ENCODE measurements around the gene KLHDC9.

DNA sequence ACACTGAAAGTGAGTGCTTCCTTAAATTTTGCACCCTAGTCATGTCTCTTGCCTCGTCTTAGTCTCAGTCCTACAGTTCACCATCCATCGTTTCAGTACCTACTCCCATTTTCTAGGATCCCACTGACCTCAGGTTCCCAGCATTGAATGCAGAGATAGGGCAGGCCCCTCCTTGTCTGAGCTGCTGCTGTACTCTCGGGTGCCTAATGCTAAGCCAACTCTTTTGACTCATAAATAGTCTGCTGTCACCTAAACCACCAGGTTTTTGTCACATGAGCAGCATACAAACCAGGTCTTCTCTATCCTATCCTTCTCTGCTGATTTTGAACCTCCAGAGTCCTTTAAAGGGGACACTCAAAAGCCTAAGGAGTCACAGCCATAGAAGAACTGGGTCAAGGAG, 31.5 kb upstream of the KLHDC9 start:
- TF ChIP-seq, protein P1, sequence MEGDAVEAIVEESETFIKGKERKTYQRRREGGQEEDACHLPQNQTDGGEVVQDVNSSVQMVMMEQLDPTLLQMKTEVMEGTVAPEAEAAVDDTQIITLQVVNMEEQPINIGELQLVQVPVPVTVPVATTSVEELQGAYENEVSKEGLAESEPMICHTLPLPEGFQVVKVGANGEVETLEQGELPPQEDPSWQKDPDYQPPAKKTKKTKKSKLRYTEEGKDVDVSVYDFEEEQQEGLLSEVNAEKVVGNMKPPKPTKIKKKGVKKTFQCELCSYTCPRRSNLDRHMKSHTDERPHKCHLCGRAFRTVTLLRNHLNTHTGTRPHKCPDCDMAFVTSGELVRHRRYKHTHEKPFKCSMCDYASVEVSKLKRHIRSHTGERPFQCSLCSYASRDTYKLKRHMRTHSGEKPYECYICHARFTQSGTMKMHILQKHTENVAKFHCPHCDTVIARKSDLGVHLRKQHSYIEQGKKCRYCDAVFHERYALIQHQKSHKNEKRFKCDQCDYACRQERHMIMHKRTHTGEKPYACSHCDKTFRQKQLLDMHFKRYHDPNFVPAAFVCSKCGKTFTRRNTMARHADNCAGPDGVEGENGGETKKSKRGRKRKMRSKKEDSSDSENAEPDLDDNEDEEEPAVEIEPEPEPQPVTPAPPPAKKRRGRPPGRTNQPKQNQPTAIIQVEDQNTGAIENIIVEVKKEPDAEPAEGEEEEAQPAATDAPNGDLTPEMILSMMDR (IDR thresholded peaks at IDR 0.05), result no peak
- TF ChIP-seq EP300 (IDR thresholded peaks at IDR 0.05) (no peak), POLR2A (IDR thresholded peaks at IDR 0.05) (no peak)

All from ovary (tissue), 3 donors.